ENCODE measurements around the gene SORCS3. TPM values are rescaled to one million over a fixed set of nuclear protein-coding genes. Genes with fewer than 3 reads are reported as not detected.

SORCS3 gene
- polyA plus RNA-seq, 3 donors from 2014 or later: not detected

DNA sequence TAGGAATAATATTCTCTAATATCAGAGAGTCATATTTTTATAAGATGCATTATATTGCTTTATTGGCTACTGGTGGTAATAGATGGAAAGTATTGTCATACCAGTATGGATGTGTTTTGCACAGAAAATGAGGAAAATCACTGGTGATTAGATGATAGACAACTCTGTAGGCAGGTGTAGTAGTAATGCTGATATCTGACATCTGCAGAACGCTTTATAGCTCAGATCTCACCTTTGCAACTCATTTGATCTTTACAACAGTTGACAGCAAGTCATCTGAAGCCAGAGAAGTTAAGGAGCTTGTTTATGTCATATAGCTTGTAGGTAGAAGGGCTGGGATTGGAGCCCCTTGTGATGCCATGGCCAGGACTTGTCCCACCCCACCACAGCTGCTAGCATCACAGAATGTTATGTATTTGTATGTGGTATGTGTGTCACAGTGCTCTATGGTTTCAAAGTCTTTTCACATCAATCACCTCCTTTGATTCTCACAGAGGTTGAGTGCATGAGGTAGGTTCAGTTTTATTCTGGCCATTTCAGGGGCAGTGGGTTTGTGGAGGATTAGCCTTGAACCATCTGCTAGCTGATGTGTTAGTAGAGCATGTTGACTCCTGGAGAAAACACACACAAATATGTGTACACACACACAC, 140.0 kb downstream of the SORCS3 start:
- Mint-ChIP-seq H3K4me1 (no peaks in the 10 kb centered on the region), H3K4me3 (no peak overlapping the region), H3K9me3 (no peaks in the 10 kb centered on the region), H3K27ac (no peak overlapping the region), H3K27me3 (ENCODE audit: low read depth in 3 of 3) (peaks cover 0 to 10% (median 1%) of the 10 kb centered on the region in 3 donors), H3K36me3 (no peaks in the 10 kb centered on the region)
- no peak for DNase-seq

DNA sequence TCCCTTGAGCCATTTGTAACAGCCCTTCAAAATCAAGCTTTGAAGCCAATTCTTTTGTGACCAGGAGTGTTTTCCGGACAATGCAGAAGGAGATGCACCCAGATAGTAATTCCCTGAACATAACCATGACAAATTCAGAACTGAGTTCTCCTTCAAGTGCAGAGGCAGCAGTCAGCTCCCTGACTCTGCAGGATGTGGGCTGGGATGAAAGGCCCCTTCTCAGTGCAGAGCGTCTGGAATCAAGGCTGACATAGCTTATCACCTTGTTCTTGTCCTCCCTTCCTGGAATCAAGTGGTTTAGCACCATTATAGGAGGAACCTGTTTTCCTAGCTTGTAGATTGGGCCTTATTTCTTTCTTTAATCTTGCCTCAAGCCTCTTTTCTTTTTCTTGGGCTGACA, 143.4 kb downstream of the SORCS3 start:
- no peaks in the 10 kb centered on the region for H3K4me1 Mint-ChIP-seq
- H3K27me3 Mint-ChIP-seq (ENCODE audit: low read depth in 3 of 3): peaks cover 0 to 5% (median 0%) of the 10 kb centered on the region in 3 donors
- no peak overlapping the region for H3K27ac Mint-ChIP-seq
- DNase-seq: no peak
- no peaks in the 10 kb centered on the region for H3K9me3 Mint-ChIP-seq
- no peaks in the 10 kb centered on the region for H3K36me3 Mint-ChIP-seq
- H3K4me3 Mint-ChIP-seq: no peak overlapping the region

DNA sequence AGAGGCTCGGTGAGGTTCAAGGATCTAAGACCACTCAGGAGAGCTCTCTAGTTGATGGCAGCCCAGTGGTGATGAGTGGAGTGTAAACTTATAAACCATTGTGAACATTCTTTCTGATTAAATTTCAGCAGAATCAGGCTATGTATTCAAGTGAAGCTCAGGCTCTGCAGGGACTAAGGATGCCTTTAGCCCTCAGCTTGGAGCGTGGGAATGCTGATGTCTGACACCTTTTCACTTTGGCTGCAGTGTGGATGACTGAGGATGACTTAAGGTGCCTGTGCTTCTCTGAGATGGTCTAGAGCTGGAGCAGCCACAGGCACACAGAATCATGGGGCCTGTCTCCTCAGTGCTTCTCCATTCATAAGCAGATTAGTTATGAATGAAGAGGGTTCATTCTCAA, 150.4 kb downstream of the SORCS3 start:
- Mint-ChIP-seq H3K4me3 (no peak overlapping the region), H3K36me3 (no peaks in the 10 kb centered on the region), H3K4me1 (no peaks in the 10 kb centered on the region), H3K27me3 (ENCODE audit: low read depth in 3 of 3) (peaks cover 0 to 3% (median 0%) of the 10 kb centered on the region in 3 donors), H3K27ac (no peak overlapping the region), H3K9me3 (peaks cover 0 to 3% (median 0%) of the 10 kb centered on the region in 6 donors)
- DNase-seq: no peak

DNA sequence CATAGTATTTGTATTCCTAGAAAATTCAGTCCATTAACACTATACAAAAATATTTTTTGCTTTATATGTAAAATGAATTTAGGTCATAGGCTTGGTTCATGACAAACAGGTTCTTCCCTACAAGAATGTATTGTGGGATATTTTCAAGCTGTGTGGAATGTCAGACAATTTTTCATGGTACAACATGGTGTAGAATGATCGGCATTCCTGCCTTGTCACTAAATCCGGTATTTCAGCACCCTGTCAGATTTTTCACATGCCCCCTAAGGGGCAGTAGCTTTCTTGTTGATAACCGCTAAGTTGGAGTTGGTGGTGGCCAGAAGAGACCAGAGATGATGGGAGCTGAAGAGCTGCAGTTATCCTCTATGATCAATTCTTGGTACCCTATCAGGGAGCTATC, 154.3 kb downstream of the SORCS3 start:
- H3K27ac Mint-ChIP-seq: no peak overlapping the region
- no peak for DNase-seq
- H3K36me3 Mint-ChIP-seq: no peaks in the 10 kb centered on the region
- peaks cover 0 to 4% (median 0%) of the 10 kb centered on the region in 3 donors for H3K27me3 Mint-ChIP-seq (ENCODE audit: low read depth in 3 of 3)
- H3K9me3 Mint-ChIP-seq: peaks cover 0 to 6% (median under 1%) of the 10 kb centered on the region in 6 donors
- no peaks in the 10 kb centered on the region for H3K4me1 Mint-ChIP-seq
- no peak overlapping the region for H3K4me3 Mint-ChIP-seq

DNA sequence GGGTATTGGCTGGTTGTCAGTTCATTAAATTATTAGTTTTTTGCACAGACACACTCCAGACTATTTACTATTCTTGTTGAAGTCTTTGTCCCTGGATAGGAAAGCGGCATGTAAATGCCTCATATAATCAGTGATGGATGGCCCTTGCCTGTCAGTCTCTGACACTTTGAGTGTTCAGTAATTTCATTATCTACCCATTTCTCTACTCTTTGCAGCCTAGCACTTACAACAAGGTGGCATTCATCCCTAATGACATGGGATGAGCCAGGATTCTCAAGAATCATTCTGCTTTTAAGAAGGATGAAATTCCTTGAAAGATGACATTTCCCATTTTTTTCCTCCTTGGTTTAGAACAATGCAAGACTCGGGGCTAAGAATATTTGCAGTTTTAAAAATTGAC, 155.7 kb downstream of the SORCS3 start:
- H3K4me1 Mint-ChIP-seq: no peaks in the 10 kb centered on the region
- no peak for DNase-seq
- no peak overlapping the region for H3K4me3 Mint-ChIP-seq
- H3K9me3 Mint-ChIP-seq: peaks cover 0 to 4% (median under 1%) of the 10 kb centered on the region in 6 donors
- H3K27ac Mint-ChIP-seq: no peak overlapping the region
- H3K36me3 Mint-ChIP-seq: no peaks in the 10 kb centered on the region
- peaks cover 0 to 2% (median 0%) of the 10 kb centered on the region in 3 donors for H3K27me3 Mint-ChIP-seq (ENCODE audit: low read depth in 3 of 3)

DNA sequence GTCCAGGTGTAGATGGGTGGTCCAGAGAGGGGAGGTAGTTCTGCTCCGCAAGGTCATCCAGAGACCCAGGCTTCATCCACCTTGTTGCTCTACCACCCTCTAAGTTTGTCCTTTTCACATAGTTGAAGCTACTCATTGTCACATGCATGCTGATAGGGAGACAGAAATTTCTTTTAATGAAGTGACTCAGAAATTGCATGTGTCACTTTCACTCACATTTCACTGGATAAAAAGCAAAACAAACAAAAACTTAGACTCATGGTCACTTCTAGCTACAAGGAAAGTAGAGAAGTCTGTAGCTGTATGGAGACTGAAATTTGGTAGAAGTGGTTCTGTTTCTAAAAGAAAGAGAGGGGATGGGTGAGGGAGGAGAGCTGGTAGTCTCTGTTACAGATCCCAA, 161.9 kb downstream of the SORCS3 start:
- Mint-ChIP-seq H3K27me3 (ENCODE audit: low read depth in 3 of 3) (peaks cover 4 to 5% (median 5%) of the 10 kb centered on the region in 3 donors), H3K27ac (no peak overlapping the region), H3K4me3 (no peak overlapping the region), H3K36me3 (no peaks in the 10 kb centered on the region), H3K9me3 (peaks cover 0 to 4% (median 0%) of the 10 kb centered on the region in 6 donors), H3K4me1 (no peaks in the 10 kb centered on the region)
- DNase-seq: no peak

DNA sequence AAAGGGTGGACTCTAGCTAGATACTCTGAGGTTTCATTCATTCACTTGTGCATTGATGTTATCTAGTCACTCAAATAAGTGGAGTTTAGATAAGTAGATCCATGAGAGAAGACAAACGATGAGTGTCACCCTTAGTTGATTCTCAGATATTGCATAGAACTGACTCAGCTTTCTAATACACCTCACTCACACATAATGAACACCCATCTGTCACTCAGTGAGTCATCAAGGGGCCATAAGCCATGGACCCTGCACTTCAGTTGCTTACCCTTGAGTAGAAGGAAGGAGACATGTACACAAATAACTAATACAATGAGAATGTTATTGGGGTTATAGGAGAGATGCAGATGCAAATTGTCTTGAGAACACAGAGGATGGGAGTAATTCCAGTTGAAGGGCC, 163.8 kb downstream of the SORCS3 start:
- H3K4me1 Mint-ChIP-seq: no peaks in the 10 kb centered on the region
- no peak overlapping the region for H3K4me3 Mint-ChIP-seq
- H3K27ac Mint-ChIP-seq: no peak overlapping the region
- H3K36me3 Mint-ChIP-seq: no peaks in the 10 kb centered on the region
- peaks cover 4 to 5% (median 5%) of the 10 kb centered on the region in 3 donors for H3K27me3 Mint-ChIP-seq (ENCODE audit: low read depth in 3 of 3)
- DNase-seq: no peak
- peaks cover 0 to 4% (median 0%) of the 10 kb centered on the region in 6 donors for H3K9me3 Mint-ChIP-seq

DNA sequence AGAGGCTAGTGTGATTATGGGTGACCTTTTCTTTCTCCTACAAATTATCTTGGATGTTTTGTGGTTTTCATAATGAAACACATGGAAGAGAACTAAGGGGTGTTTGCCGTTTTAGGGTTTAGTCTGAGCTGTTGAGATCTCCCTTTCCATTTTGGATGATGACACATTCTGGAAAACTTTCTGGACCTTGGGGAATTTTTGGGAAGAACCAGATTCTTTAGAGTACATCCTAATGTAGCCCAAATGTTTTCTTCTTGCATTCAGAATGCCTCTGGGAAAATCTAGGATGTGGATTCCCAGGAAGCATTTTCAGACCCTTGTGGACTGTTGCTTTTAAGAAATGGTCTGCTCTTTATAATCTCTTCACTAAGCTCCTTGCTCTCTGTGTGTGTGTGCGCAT, 165.7 kb downstream of the SORCS3 start:
- no peak overlapping the region for H3K4me3 Mint-ChIP-seq
- peaks cover 3 to 8% (median 4%) of the 10 kb centered on the region in 3 donors for H3K27me3 Mint-ChIP-seq (ENCODE audit: low read depth in 3 of 3)
- peaks cover 0 to 4% (median 0%) of the 10 kb centered on the region in 6 donors for H3K9me3 Mint-ChIP-seq
- H3K27ac Mint-ChIP-seq: no peak overlapping the region
- no peaks in the 10 kb centered on the region for H3K4me1 Mint-ChIP-seq
- H3K36me3 Mint-ChIP-seq: no peaks in the 10 kb centered on the region
- DNase-seq: no peak

DNA sequence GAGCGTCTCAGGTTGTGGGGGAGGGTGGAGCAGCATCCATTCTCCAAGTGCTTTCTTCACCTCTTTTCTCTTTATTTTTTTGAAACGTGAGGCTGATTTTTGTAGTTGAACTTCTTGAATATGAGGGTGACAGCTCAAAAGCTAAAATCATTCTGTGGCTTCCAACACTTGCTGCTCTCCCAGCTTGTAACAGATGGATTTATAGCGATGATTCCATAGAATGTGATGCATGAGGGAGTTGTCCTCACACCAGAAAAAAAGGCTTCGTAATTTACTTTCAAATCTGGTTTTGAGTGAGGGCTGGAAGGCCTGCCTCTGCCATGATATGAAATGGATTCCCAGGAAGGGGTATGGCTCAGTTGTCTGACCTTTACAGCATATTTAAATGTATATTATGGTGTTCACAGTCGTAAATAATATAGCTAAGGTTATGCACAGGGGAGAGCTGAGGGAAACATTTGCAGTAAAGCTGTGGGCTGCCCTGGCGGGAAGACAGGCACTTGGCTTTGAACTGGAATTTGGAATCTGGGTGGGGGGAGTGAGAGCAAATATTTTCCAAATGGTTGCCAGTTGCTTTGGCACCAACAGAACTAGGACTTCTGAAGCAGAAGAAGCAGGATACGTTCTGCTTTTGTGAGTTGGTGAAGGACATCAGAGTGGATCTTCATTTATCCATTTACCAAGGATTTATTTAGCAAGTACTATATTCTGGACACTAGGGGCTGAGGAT, 166.7 kb downstream of the SORCS3 start:
- H3K4me3 Mint-ChIP-seq: no peak overlapping the region
- peaks cover 0 to 4% (median 0%) of the 10 kb centered on the region in 6 donors for H3K9me3 Mint-ChIP-seq
- peaks cover 3 to 4% (median 4%) of the 10 kb centered on the region in 3 donors for H3K27me3 Mint-ChIP-seq (ENCODE audit: low read depth in 3 of 3)
- no peaks in the 10 kb centered on the region for H3K4me1 Mint-ChIP-seq
- H3K27ac Mint-ChIP-seq: no peak overlapping the region
- H3K36me3 Mint-ChIP-seq: no peaks in the 10 kb centered on the region
- no peak for DNase-seq

DNA sequence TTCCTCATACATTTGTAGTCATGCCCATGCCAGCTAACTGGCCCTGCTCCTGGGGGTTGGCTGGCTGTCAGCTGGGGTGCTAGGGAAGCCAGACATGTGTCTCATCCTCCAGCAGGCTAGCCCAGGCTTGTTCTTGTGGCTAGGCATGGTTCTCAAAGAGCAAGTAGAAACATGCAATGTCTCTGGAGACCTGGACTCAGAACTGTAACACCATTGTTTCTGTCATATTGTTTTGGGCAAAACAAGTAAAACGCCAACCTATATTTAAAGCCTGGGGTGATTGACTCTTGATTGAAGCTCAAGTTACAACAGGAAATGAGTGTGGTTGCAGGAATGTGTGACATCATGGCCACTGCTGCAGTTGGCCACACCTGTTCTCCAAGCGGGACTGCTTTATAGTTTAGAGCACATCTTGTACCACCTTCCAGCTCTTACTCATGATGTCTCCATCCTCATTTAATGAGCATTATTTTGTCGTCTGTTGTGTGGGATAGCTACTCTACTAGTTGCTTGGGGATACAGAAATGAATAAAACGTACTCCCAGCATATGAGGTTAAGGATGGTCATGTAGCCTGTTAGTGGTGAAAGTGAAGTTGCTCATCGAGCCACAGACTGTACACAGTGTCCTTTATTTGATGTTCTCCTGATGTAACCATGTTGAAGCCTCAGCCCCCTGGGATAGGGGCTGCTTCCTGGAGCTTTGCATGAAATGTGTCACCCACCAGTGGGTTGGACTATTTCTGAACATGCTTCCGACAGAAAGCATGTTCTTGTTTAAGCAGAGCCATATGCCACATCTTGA, 168.4 kb downstream of the SORCS3 start:
- H3K27ac Mint-ChIP-seq: no peak overlapping the region
- no peak overlapping the region for H3K4me3 Mint-ChIP-seq
- no peak for DNase-seq
- H3K9me3 Mint-ChIP-seq: peaks cover 0 to 4% (median 0%) of the 10 kb centered on the region in 6 donors
- no peaks in the 10 kb centered on the region for H3K36me3 Mint-ChIP-seq
- H3K4me1 Mint-ChIP-seq: no peaks in the 10 kb centered on the region
- peaks cover 0 to 5% (median 4%) of the 10 kb centered on the region in 3 donors for H3K27me3 Mint-ChIP-seq (ENCODE audit: low read depth in 3 of 3)

DNA sequence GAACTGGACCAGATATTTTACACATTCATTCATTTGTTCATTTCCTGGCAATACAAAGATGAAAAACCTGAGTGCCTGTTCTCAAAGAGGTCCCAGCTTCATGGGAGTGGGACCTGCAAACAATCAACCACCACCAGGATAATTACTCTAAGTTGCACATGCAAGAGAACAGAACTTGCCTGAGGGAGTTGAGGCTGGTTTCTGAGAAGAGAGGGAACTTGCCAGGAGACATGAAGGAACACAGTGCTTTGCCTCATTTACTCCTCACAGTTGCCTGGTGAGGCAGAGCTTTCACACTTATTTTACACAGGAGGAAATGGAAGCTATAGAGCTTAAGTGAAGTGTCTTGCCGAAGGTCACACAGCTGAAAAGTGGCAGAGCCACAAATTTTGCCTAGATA, 170.1 kb downstream of the SORCS3 start:
- H3K27me3 Mint-ChIP-seq (ENCODE audit: low read depth in 3 of 3): peaks cover 0 to 3% (median 3%) of the 10 kb centered on the region in 3 donors

DNA sequence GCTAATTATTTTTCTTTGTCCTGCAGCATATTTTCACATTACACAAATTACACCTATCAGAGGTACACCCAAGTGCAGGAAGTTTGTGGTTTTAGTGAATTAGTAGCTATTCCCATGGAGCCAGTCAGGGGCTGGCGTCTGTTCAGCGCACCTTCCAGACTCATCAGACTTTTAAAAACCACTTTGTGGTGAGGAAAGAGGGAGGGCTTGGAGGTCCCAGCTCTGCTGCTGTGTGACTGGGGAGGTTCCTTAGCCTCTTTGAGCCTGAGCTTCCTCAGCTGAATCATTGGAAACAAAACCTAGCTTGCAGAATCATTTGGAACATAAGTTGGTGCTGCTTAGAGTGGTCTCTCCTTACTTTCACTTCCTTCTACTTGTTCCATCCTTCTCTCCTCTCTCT, 175.4 kb downstream of the SORCS3 start:
- Mint-ChIP-seq H3K27ac (no peak overlapping the region), H3K36me3 (no peaks in the 10 kb centered on the region), H3K4me3 (no peak overlapping the region), H3K4me1 (no peaks in the 10 kb centered on the region), H3K27me3 (ENCODE audit: low read depth in 3 of 3) (peaks cover 0 to 3% (median 1%) of the 10 kb centered on the region in 3 donors), H3K9me3 (peaks cover 0 to 2% (median 0%) of the 10 kb centered on the region in 6 donors)
- DNase-seq: no peak

More for the DNA sequence above, 170.1 kb downstream of the SORCS3 start:
- H3K4me1 Mint-ChIP-seq: no peaks in the 10 kb centered on the region
- H3K9me3 Mint-ChIP-seq: peaks cover 0 to 4% (median 0%) of the 10 kb centered on the region in 6 donors
- H3K36me3 Mint-ChIP-seq: no peaks in the 10 kb centered on the region
- no peak overlapping the region for H3K27ac Mint-ChIP-seq
- H3K4me3 Mint-ChIP-seq: no peak overlapping the region
- DNase-seq: no peak

DNA sequence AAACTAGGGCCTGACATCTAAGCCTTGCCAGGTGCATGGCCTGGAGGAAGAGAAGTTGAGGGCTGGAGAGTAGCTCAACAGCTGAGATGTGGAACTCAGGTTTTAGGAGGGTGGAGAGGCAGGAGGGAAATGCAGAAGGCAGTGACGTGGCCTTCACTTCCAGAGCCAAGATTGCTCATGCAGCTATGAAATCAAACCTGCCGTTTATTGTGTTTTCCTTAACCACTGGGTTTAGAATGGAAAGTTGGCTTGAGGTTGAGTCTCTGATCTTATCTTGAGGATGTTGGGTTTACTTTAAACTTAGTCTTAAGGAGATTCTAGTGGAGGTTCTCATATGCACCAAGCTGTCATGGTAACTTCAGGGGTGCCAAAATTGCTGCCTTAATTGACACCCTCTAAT, 178.6 kb downstream of the SORCS3 start:
- no peaks in the 10 kb centered on the region for H3K36me3 Mint-ChIP-seq
- peaks cover 0 to 5% (median 1%) of the 10 kb centered on the region in 6 donors for H3K9me3 Mint-ChIP-seq
- H3K27ac Mint-ChIP-seq: no peak overlapping the region
- H3K4me3 Mint-ChIP-seq: no peak overlapping the region
- no peaks in the 10 kb centered on the region for H3K4me1 Mint-ChIP-seq
- no peak for DNase-seq
- H3K27me3 Mint-ChIP-seq (ENCODE audit: low read depth in 3 of 3): no peaks in the 10 kb centered on the region

DNA sequence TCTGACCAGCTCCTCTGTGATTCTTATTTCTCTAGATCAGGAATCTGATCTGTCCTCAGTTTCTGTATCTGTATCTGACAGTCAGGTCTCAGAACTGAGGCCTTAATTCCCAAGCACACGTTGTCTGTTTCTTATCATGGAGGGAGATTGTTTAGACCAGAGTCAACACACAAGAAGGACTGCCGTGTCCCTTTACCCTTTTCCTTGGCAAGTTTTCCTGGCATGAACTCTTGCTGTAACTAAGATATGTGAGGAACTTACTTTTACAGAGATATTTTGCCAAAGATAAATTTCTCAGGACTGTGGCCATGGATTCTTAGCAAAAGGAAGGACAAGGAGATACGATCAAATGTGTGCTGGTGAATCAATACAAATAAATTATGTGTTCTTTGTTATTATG, 181.0 kb downstream of the SORCS3 start:
- Mint-ChIP-seq H3K9me3 (peaks cover 0 to 5% (median 2%) of the 10 kb centered on the region in 6 donors), H3K4me3 (no peak overlapping the region), H3K36me3 (no peaks in the 10 kb centered on the region), H3K27me3 (ENCODE audit: low read depth in 3 of 3) (peaks cover 0 to 2% (median 0%) of the 10 kb centered on the region in 3 donors), H3K27ac (no peak overlapping the region), H3K4me1 (no peaks in the 10 kb centered on the region)
- DNase-seq: no peak

Data from immature natural killer cell (primary cell).